ENCODE results near the gene SEC24C.
A peak's percentile ranks its signal among the peaks of the same experiment; 100 is the strongest.

Gene SEC24C

DNA sequence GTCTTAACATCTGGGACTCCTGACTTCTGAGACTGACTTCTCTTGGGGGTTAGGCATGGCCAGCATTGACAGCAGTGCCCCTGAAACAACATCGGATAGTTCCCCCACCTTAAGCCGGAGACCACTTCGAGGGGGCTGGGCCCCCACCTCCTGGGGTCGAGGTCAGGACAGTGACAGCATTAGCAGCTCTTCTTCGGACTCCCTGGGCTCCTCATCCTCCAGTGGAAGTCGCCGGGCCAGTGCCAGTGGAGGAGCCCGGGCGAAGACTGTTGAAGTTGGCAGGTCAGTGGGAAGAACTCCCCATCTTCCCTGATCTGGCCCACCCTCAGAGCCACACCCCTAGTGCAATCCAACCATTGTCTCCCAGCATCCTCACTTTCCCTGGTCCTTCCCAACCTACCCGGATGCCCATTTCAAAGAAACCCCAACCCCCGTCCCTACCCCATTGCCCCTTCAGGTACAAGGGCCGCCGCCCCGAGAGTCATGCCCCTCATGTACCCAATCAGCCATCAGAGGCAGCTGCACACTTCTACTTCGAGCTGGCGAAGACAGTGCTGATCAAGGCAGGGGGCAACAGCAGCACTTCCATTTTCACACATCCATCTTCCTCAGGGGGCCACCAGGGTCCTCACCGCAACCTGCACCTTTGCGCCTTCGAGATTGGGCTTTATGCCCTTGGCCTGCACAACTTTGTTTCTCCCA, 53.3 kb downstream of the SEC24C start:
- TF ChIP-seq, protein P1, sequence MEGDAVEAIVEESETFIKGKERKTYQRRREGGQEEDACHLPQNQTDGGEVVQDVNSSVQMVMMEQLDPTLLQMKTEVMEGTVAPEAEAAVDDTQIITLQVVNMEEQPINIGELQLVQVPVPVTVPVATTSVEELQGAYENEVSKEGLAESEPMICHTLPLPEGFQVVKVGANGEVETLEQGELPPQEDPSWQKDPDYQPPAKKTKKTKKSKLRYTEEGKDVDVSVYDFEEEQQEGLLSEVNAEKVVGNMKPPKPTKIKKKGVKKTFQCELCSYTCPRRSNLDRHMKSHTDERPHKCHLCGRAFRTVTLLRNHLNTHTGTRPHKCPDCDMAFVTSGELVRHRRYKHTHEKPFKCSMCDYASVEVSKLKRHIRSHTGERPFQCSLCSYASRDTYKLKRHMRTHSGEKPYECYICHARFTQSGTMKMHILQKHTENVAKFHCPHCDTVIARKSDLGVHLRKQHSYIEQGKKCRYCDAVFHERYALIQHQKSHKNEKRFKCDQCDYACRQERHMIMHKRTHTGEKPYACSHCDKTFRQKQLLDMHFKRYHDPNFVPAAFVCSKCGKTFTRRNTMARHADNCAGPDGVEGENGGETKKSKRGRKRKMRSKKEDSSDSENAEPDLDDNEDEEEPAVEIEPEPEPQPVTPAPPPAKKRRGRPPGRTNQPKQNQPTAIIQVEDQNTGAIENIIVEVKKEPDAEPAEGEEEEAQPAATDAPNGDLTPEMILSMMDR (conservative IDR thresholded peaks at IDR 0.05; ENCODE audit: low read depth): no peak
- 0 out of 2 replicates have a peak overlapping the region, but pooled peaks have one; percentile 4 for H3K27ac ChIP-seq
- CTCF ChIA-PET: no interaction called here
- POLR2A ChIA-PET (ENCODE audit: low non-redundant PET): no interaction called here
- DNase-seq (ENCODE audit: low spot score): no peak

DNA sequence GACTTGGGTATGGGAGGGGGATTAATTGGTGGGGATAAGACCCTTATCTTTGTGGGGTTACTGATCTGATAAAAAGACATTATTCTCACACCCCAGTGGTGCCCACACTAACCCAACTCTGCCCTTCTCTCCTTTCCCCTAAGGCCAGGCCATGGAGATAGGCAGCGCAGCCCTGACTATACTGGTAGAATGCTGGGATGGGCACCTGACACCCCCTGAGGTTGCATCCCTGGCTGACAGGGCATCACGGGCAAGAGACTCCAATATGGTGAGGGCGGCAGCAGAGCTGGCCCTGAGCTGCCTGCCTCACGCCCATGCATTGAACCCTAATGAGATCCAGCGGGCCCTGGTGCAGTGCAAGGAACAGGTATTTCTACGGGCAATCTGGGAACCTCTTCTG, 53.9 kb downstream of the SEC24C start:
- CTCF ChIA-PET: interaction anchor here (1.1 kb wide), 1 partner anchor 16 kb away, joined by 3 read pairs; no protein-coding TSS in a partner anchor
- POLR2A ChIA-PET (ENCODE audit: low non-redundant PET): no interaction called here
- TF ChIP-seq, protein P1 (conservative IDR thresholded peaks at IDR 0.05; ENCODE audit: low read depth): no peak
- 0 out of 2 replicates have a peak overlapping the region, but pooled peaks have one; percentile 29 for H3K27ac ChIP-seq
- DNase-seq (ENCODE audit: low spot score): no peak

DNA sequence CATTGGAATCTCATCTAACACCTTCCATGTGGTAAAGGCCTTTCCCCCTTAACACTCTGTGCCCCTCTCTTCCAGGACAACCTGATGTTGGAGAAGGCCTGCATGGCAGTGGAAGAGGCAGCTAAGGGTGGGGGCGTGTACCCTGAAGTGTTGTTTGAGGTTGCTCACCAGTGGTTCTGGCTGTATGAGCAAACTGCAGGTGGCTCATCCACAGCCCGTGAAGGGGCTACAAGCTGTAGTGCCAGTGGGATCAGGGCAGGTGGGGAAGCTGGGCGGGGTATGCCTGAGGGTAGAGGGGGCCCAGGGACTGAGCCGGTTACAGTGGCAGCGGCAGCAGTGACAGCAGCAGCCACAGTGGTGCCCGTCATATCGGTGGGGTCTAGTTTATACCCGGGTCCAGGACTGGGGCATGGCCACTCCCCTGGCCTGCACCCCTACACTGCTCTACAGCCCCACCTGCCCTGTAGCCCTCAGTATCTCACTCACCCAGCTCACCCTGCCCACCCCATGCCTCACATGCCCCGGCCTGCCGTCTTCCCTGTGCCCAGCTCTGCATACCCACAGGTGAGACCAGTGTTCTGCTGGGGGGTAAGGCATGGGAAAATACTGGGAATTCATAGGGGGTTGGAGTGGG, 54.9 kb downstream of the SEC24C start:
- TF ChIP-seq, protein P1 (conservative IDR thresholded peaks at IDR 0.05; ENCODE audit: low read depth): no peak
- CTCF ChIA-PET: interaction anchor here (0.8 to 1.1 kb wide), 2 partner anchors 15 to 167 kb away, joined by 3 to 7 read pairs; no protein-coding TSS in a partner anchor
- peak overlapping the region; percentile 31 for H3K27ac ChIP-seq
- POLR2A ChIA-PET (ENCODE audit: low non-redundant PET): no interaction called here
- DNase-seq (ENCODE audit: low spot score): no peak

DNA sequence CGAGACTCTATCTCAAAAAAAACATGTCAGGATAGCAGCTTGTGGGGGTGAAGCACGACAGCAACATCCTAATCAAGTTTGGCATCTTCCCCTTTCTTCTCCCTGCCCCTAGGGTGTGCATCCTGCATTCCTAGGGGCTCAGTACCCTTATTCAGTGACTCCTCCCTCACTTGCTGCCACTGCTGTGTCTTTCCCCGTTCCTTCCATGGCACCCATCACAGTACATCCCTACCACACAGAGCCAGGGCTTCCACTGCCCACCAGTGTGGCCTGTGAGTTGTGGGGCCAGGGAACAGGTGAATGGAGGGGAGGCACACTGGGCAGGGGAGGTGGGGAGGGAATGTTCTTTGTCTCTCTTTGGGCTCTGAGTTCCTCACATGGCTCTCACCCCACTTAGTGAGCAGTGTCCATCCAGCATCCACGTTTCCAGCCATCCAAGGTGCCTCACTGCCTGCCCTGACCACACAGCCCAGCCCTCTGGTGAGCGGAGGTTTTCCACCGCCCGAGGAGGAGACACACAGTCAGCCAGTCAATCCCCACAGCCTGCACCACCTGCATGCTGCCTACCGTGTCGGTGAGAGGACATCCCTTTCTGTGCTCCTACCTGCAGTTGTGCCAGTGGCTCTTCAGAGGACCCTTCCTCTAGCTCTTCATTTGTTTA, 55.9 kb downstream of the SEC24C start:
- TF ChIP-seq, protein P1 (conservative IDR thresholded peaks at IDR 0.05; ENCODE audit: low read depth): no peak
- ChIA-PET CTCF (no interaction called here), POLR2A (ENCODE audit: low non-redundant PET) (no interaction called here)
- no peak for DNase-seq (ENCODE audit: low spot score)
- H3K27ac ChIP-seq: peak overlapping the region; percentile 31

DNA sequence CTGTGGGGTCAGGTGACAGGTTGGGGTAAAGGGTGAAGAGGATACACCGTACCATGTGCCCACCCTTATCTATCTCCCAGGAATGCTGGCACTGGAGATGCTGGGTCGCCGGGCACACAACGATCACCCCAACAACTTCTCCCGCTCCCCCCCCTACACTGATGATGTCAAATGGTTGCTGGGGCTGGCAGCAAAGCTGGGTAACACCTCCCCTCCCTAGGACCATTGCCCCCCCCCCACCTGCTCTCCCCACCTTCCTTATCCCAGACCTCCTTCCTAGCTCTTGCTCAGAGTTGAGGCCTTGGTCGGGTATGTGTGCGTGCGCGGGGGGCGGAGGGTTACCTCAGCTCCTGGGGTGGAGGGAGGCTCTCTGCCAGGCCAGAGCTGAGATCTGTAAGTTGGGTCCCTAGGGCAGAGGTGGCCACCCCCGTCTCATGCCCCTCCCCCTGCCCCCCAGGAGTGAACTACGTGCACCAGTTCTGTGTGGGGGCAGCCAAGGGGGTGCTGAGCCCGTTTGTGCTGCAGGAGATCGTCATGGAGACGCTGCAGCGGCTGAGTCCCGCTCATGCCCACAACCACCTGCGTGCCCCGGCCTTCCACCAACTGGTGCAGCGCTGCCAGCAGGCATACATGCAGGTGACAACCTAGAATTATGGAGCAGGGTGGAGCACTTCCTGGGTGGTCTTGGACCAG, 56.5 kb downstream of the SEC24C start:
- ChIA-PET POLR2A (ENCODE audit: low non-redundant PET) (no interaction called here), CTCF (no interaction called here)
- H3K27ac ChIP-seq: peak overlapping the region; percentile 40; the same call in 1 of the 2 replicates
- DNase-seq (ENCODE audit: low spot score): no peak
- TF ChIP-seq, protein P1 (conservative IDR thresholded peaks at IDR 0.05; ENCODE audit: low read depth): no peak

DNA sequence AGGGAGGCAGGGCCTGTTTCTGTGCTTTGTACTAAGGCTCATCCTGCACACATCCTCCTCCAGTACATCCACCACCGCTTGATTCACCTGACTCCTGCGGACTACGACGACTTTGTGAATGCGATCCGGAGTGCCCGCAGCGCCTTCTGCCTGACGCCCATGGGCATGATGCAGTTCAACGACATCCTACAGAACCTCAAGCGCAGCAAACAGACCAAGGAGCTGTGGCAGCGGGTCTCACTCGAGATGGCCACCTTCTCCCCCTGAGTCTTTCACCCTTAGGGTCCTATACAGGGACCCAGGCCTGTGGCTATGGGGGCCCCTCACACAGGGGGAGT, 57.0 kb downstream of the SEC24C start:
- peak overlapping the region; percentile 40 for H3K27ac ChIP-seq
- TF ChIP-seq, protein P1 (conservative IDR thresholded peaks at IDR 0.05; ENCODE audit: low read depth): no peak
- CTCF ChIA-PET: no interaction called here
- POLR2A ChIA-PET (ENCODE audit: low non-redundant PET): no interaction called here
- no peak for DNase-seq (ENCODE audit: low spot score)

Measured in RWPE1 (cell line).